GM23338 (cell line): ENCODE results near the gene RAD51B. TPM values are rescaled to one million over a fixed set of nuclear protein-coding genes. Genes with fewer than 3 reads are reported as not detected.
A peak's percentile ranks its signal among the peaks of the same experiment; 100 is the strongest.

Source experiments
- ATAC-seq: fragments of 200-7000 bp; cut with Tn5 transposase; 3 replicates; pipeline ENCODE4 v1.9.1; 2020
- DNase-seq: peaks from one replicate; pipeline ENCODE4 v3.0.0-alpha.2; 2015; ENCODE audit warnings: low spot score
- H2AFZ ChIP-seq: fragments of 200-600 bp; sonication (generic); 2 replicates; pipeline ENCODE4 v1.8.0; 2016; ENCODE audit warnings: antibody characterized with exemption, mild to moderate bottlenecking, moderate library complexity
- H3F3A ChIP-seq: fragments of 200-600 bp; sonication (generic); replicated peaks from 2 replicates; pipeline ENCODE4 v1.8.0; 2017; ENCODE audit warnings: antibody characterized with exemption, mixed run types, low read depth
- H3K27ac ChIP-seq: fragments of 200-600 bp; sonication (generic); 2 replicates; pipeline ENCODE4 v1.6.1; 2016; ENCODE audit warnings: low read depth
- H3K27me3 ChIP-seq: fragments of 200-600 bp; sonication (generic); 2 replicates; pipeline ENCODE4 v1.8.0; 2016; ENCODE audit warnings: mild to moderate bottlenecking, mixed run types, moderate library complexity; ENCODE audit not compliant: insufficient read depth
- H3K36me3 ChIP-seq: fragments of 200-600 bp; sonication (generic); 2 replicates; pipeline ENCODE4 v1.8.0; 2016; ENCODE audit warnings: mild to moderate bottlenecking; ENCODE audit not compliant: insufficient read depth
- H3K4me1 ChIP-seq: fragments of 200-600 bp; sonication (generic); 2 replicates; pipeline ENCODE4 v1.8.0; 2016; ENCODE audit warnings: mild to moderate bottlenecking, moderate library complexity; ENCODE audit not compliant: insufficient read depth
- H3K4me2 ChIP-seq: fragments of 200-600 bp; sonication (generic); 2 replicates; pipeline ENCODE4 v1.7.1; 2017; ENCODE audit warnings: mixed run types
- H3K4me3 ChIP-seq: fragments of 200-600 bp; sonication (generic); 2 replicates; pipeline ENCODE4 v1.6.1; 2016; ENCODE audit warnings: mixed run types
- H3K79me2 ChIP-seq: fragments of 200-600 bp; sonication (generic); replicated peaks from 2 replicates; pipeline ENCODE4 v1.8.0; 2017; ENCODE audit warnings: mild to moderate bottlenecking; ENCODE audit not compliant: insufficient read depth
- H3K9me2 ChIP-seq: fragments of 200-600 bp; sonication (generic); 2 replicates; pipeline ENCODE4 v1.8.0; 2017; ENCODE audit not compliant: insufficient read depth
- H4K20me1 ChIP-seq: fragments of 200-600 bp; sonication (generic); replicated peaks from 2 replicates; pipeline ENCODE4 v1.8.0; 2017; ENCODE audit warnings: mild to moderate bottlenecking; ENCODE audit not compliant: insufficient read depth
- H3K27ac Mint-ChIP-seq: 2 replicates; pipeline ENCODE4 v1.8.0; 2020; ENCODE audit warnings: inconsistent platforms, mild to moderate bottlenecking, moderate library complexity, mixed read lengths
- H3K27me3 Mint-ChIP-seq: 3 replicates; pipeline ENCODE4 v1.8.0; 2022; ENCODE audit warnings: low read depth, mild to moderate bottlenecking, moderate library complexity, mixed read lengths, inconsistent platforms; ENCODE audit not compliant: insufficient read depth, poor library complexity
- H3K36me3 Mint-ChIP-seq: 3 replicates; pipeline ENCODE4 v1.8.0; 2021; ENCODE audit warnings: low read depth, mild to moderate bottlenecking, inconsistent platforms, moderate library complexity, mixed read lengths
- H3K4me1 Mint-ChIP-seq: 3 replicates; pipeline ENCODE4 v1.8.0; 2020; ENCODE audit warnings: mild to moderate bottlenecking, inconsistent platforms, mixed read lengths
- H3K4me3 Mint-ChIP-seq: 3 replicates; pipeline ENCODE4 v1.8.0; 2021; ENCODE audit warnings: moderate library complexity, mild to moderate bottlenecking, inconsistent platforms, mixed read lengths
- H3K9me3 Mint-ChIP-seq: 3 replicates; pipeline ENCODE4 v1.8.0; 2020; ENCODE audit warnings: moderate library complexity, mild to moderate bottlenecking, inconsistent platforms, mixed read lengths
- CREB1 ChIP-seq: fragments of 250-450 bp; sonication (Bioruptor Pico); IDR thresholded peaks from 2 replicates; pipeline ENCODE4 v1.5.0; 2020; ENCODE audit warnings: low read depth, mild to moderate bottlenecking, moderate library complexity
- CTCF ChIP-seq, 2 experiments: fragments of 200-600 bp in 1 of 2; sonication (generic) in 1 of 2; conservative IDR thresholded peaks; 2 replicates each; pipeline versions ENCODE4 v1.5.1 to v1.6.1; 2016 to 2017; ENCODE audit warnings: antibody characterized with exemption in 2 of 2, low read depth in 2 of 2, mild to moderate bottlenecking in 2 of 2, moderate library complexity in 1 of 2
- ETS1 ChIP-seq: IDR thresholded peaks from 2 replicates; pipeline ENCODE4 v1.6.1; 2016; ENCODE audit warnings: antibody characterized with exemption
- EZH2 ChIP-seq: fragments of 200-600 bp; sonication (generic); IDR thresholded peaks from one replicate; pipeline ENCODE4 v1.8.0; 2017; ENCODE audit warnings: antibody characterized with exemption, mild to moderate bottlenecking, low read depth; ENCODE audit not compliant: unreplicated experiment
- EZH2phosphoT487 ChIP-seq: fragments of 200-600 bp; sonication (generic); IDR thresholded peaks from one replicate; pipeline ENCODE4 v1.8.1; 2018; ENCODE audit warnings: antibody characterized with exemption; ENCODE audit not compliant: unreplicated experiment
- REST ChIP-seq: IDR thresholded peaks from one replicate; pipeline ENCODE4 v1.6.1; 2018; ENCODE audit warnings: antibody characterized with exemption; ENCODE audit not compliant: unreplicated experiment
- STAT1 ChIP-seq: IDR thresholded peaks from one replicate; pipeline ENCODE4 v1.6.1; 2016; ENCODE audit warnings: antibody characterized with exemption; ENCODE audit not compliant: unreplicated experiment
- ZNF331 ChIP-seq: fragments of 250-450 bp; sonication (Bioruptor Pico); IDR thresholded peaks from 2 replicates; pipeline ENCODE4 v1.5.0; 2020; ENCODE audit warnings: low read depth, mild to moderate bottlenecking, moderate library complexity
- ZNF462 ChIP-seq: fragments of 250-450 bp; sonication (Bioruptor Pico); IDR thresholded peaks from 2 replicates; pipeline ENCODE4 v1.5.0; 2020; ENCODE audit warnings: mild to moderate bottlenecking, moderate library complexity
- polyA plus RNA-seq: library from polyadenylated mRNA; unstranded; fragments of >200 nt; fragmentation: Nextera tagmentation; extraction: Ambion mirVana; gene quantifications from 2 replicates; pipeline ENCODE4 v1.2.1, GENCODE V29; 2016
- total RNA-seq: library from RNA; depleted of rRNA; stranded (reverse); fragments of >200 nt; shearing (Covaris generic); gene quantifications from 2 replicates; pipeline ENCODE4 v1.2.3, GENCODE V29; 2014

Gene RAD51B
- total and polyA plus RNA-seq, 2 experiments from 2014 or later, result 15.7 to 29.1 TPM

GRCh38 chr14:68609012-68609411 lies 789.4 kb downstream of the RAD51B start (continued):
- no peak for TF ChIP-seq CTCF (conservative IDR thresholded peaks at IDR 0.05; ENCODE audit: low read depth in 2 of 2)
- TF ChIP-seq CREB1 (CRISPR knock-in tag), result no peak
- TF ChIP-seq ZNF331 (CRISPR knock-in tag), result no peak
- no peak for TF ChIP-seq STAT1

- H3K79me2 ChIP-seq, result no peaks in the 10 kb centered on the region
- Mint-ChIP-seq H3K4me3 (no peak overlapping the region), H3K36me3 (peaks cover 9% of the 10 kb centered on the region), H3K9me3 (peaks cover 21% of the 10 kb centered on the region), H3K4me1 (peaks cover 15% of the 10 kb centered on the region), H3K27me3 (no peaks in the 10 kb centered on the region), H3K27ac (no peak overlapping the region)
- no peak overlapping the region for H3K27ac ChIP-seq
- H4K20me1 ChIP-seq, result no peaks in the 10 kb centered on the region
- peak; percentile 21; the same call in 1 of the 3 replicates for ATAC-seq
- peaks cover 10% of the 10 kb centered on the region; the same call in 1 of the 2 replicates for H3K4me1 ChIP-seq
- no peaks in the 10 kb centered on the region for H3F3A ChIP-seq
- no peak for DNase-seq
- no peak overlapping the region for H3K4me3 ChIP-seq
- H3K27me3 ChIP-seq, result no peaks in the 10 kb centered on the region
- no peaks in the 10 kb centered on the region for H3K36me3 ChIP-seq
- H3K4me2 ChIP-seq, result no peak overlapping the region
- H3K9me2 ChIP-seq, result no peaks in the 10 kb centered on the region
- H2AFZ ChIP-seq, result no peak overlapping the region
- TF ChIP-seq CTCF (conservative IDR thresholded peaks at IDR 0.05; ENCODE audit: low read depth in 2 of 2) (no peak; a peak in 1 of 4 replicates), REST (no peak), EZH2phosphoT487 (no peak), ZNF462 (CRISPR knock-in tag) (no peak), ETS1 (no peak), ZNF331 (CRISPR knock-in tag) (no peak), EZH2 (no peak), CREB1 (CRISPR knock-in tag) (no peak)
Observed at GRCh38 chr14:68610251-68610793, 790.7 kb downstream of the RAD51B start.
